HL-60/S4 (cell line): ENCODE results near the gene TDRD9.

ENCODE experiments used
- in situ Hi-C: fragments of 300-500 bp; cut with MboI; formaldehyde crosslinking; loops from 2 replicates; pipeline ENCODE4 v1.14.3; 2022; ENCODE audit warnings: low sequenced_read_pairs

The TDRD9 gene

GRCh38 chr14:104019806-104020205 lies 91.5 kb downstream of the TDRD9 start:
- in situ Hi-C loops = no loop called here

- in situ Hi-C loops = no loop called here
Observed at GRCh38 chr14:104020471-104020870, 92.2 kb downstream of the TDRD9 start.

GRCh38 chr14:104023325-104024055 lies 95.2 kb downstream of the TDRD9 start:
- in situ Hi-C loops = no loop called here

- in situ Hi-C loops = no loop called here
Observed at GRCh38 chr14:104025534-104025933, 97.3 kb downstream of the TDRD9 start.

GRCh38 chr14:104026024-104026423 lies 97.8 kb downstream of the TDRD9 start:
- in situ Hi-C loops = no loop called here

GRCh38 chr14:104030958-104031357 lies 102.7 kb downstream of the TDRD9 start:
- in situ Hi-C loops = no loop called here

GRCh38 chr14:104031384-104031783 lies 103.1 kb downstream of the TDRD9 start:
- in situ Hi-C loops = no loop called here

- in situ Hi-C loops = no loop called here
Observed at GRCh38 chr14:104034976-104035699, 106.9 kb downstream of the TDRD9 start.

- in situ Hi-C loops = no loop called here
Observed at GRCh38 chr14:104036212-104036611, 108.0 kb downstream of the TDRD9 start.

- in situ Hi-C loops = no loop called here
Observed at GRCh38 chr14:104037074-104037473, 108.8 kb downstream of the TDRD9 start.

GRCh38 chr14:104037903-104038302 lies 109.6 kb downstream of the TDRD9 start:
- in situ Hi-C loops = no loop called here

GRCh38 chr14:104039214-104039613 lies 111.0 kb downstream of the TDRD9 start:
- in situ Hi-C loops = no loop called here

- in situ Hi-C loops = no loop called here
Observed at GRCh38 chr14:104040539-104040938, 112.3 kb downstream of the TDRD9 start.

GRCh38 chr14:104041430-104042104 lies 113.3 kb downstream of the TDRD9 start:
- in situ Hi-C loops = no loop called here

GRCh38 chr14:104044016-104044415 lies 115.8 kb downstream of the TDRD9 start:
- in situ Hi-C loops = no loop called here

GRCh38 chr14:104047761-104048160 lies 119.5 kb downstream of the TDRD9 start:
- in situ Hi-C loops = no loop called here

GRCh38 chr14:104048758-104049507 lies 120.7 kb downstream of the TDRD9 start:
- in situ Hi-C loops = no loop called here

GRCh38 chr14:104049576-104050240 lies 121.5 kb downstream of the TDRD9 start:
- in situ Hi-C loops = no loop called here

GRCh38 chr14:104051092-104051813 lies 123.0 kb downstream of the TDRD9 start:
- in situ Hi-C loops = no loop called here
